Endothelial cell (in vitro differentiated cells): ENCODE data around the gene SLC30A7. TPM values are rescaled to one million over a fixed set of nuclear protein-coding genes. Genes with fewer than 3 reads are reported as not detected.
A peak's percentile ranks its signal among the peaks of the same experiment; 100 is the strongest.

Source experiments
- DNase-seq: peaks from one replicate; pipeline ENCODE4 v3.0.0; 2021; ENCODE audit warnings: low spot score
- H3K27ac Mint-ChIP-seq: one replicate; pipeline ENCODE4 v1.8.0; 2021; ENCODE audit warnings: mixed read lengths, inconsistent platforms; ENCODE audit not compliant: unreplicated experiment
- H3K27me3 Mint-ChIP-seq: one replicate; pipeline ENCODE4 v1.8.0; 2021; ENCODE audit warnings: mild to moderate bottlenecking, moderate library complexity, mixed read lengths, inconsistent platforms; ENCODE audit not compliant: unreplicated experiment
- H3K36me3 Mint-ChIP-seq: one replicate; pipeline ENCODE4 v1.8.0; 2021; ENCODE audit warnings: mild to moderate bottlenecking, low read depth, mixed read lengths, inconsistent platforms; ENCODE audit not compliant: unreplicated experiment
- H3K4me1 Mint-ChIP-seq: one replicate; pipeline ENCODE4 v1.8.0; 2021; ENCODE audit warnings: mild to moderate bottlenecking, mixed read lengths, inconsistent platforms; ENCODE audit not compliant: unreplicated experiment
- H3K4me3 Mint-ChIP-seq: one replicate; pipeline ENCODE4 v1.8.0; 2021; ENCODE audit warnings: mild to moderate bottlenecking, mixed read lengths, inconsistent platforms; ENCODE audit not compliant: unreplicated experiment
- H3K9me3 Mint-ChIP-seq: one replicate; pipeline ENCODE4 v1.8.0; 2021; ENCODE audit warnings: mixed read lengths, inconsistent platforms; ENCODE audit not compliant: unreplicated experiment
- CTCF ChIP-seq: fragments of 200-600 bp; sonication (generic); IDR thresholded peaks from one replicate; pipeline ENCODE4 v1.5.0; 2021; ENCODE audit warnings: antibody characterized with exemption; ENCODE audit not compliant: unreplicated experiment
- total RNA-seq: library from RNA; stranded (reverse); fragmentation: NEBNext Ultra II Directional; extraction: Animal tissue kit (Norgen Biotek cat#: 25700); gene quantifications from one replicate; pipeline ENCODE4 v1.2.1, GENCODE V29; 2021; ENCODE audit not compliant: unreplicated experiment

Gene SLC30A7
- total RNA-seq, 1 donor from 2014 or later = 33.2 TPM

- DNase-seq = no peak
- no peaks in the 10 kb centered on the region for H3K36me3 Mint-ChIP-seq
- no peaks in the 10 kb centered on the region for H3K4me1 Mint-ChIP-seq
- TF ChIP-seq CTCF = no peak
- no peak overlapping the region for H3K4me3 Mint-ChIP-seq
- H3K27ac Mint-ChIP-seq = no peak overlapping the region
- H3K9me3 Mint-ChIP-seq = no peaks in the 10 kb centered on the region
- no peaks in the 10 kb centered on the region for H3K27me3 Mint-ChIP-seq
These were observed 35.4 kb upstream of the SLC30A7 start for GRCh38 chr1:100860397-100860991.

- Mint-ChIP-seq H3K9me3 (no peaks in the 10 kb centered on the region), H3K27ac (no peak overlapping the region), H3K27me3 (no peaks in the 10 kb centered on the region), H3K36me3 (no peaks in the 10 kb centered on the region), H3K4me1 (no peaks in the 10 kb centered on the region), H3K4me3 (no peak overlapping the region)
- no peak for DNase-seq
- no peak for TF ChIP-seq CTCF
These were observed 34.5 kb upstream of the SLC30A7 start for GRCh38 chr1:100861379-100861778.

DNA sequence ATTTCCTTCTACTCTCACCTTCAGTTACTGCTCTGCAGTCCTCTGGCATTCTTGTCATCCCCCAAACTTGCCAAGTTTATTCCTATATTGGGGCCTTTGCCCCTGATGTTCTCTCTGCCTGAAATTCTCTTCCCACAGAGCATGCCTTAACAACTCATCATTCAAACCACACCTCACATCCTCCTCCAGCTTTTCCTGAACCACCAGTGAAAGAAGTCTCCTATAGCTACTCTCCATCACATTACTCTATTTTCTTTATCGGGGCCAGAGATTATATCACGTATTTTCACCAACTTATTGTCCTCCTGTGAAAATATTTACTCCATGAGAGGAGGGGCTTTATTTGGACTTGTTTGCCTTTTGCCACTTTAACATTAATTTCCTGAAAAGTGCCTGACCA is 33.3 kb upstream of the SLC30A7 start:
- no peaks in the 10 kb centered on the region for H3K27me3 Mint-ChIP-seq
- no peaks in the 10 kb centered on the region for H3K4me1 Mint-ChIP-seq
- H3K36me3 Mint-ChIP-seq = no peaks in the 10 kb centered on the region
- H3K4me3 Mint-ChIP-seq = no peak overlapping the region
- TF ChIP-seq CTCF = no peak
- no peak overlapping the region for H3K27ac Mint-ChIP-seq
- no peak for DNase-seq
- H3K9me3 Mint-ChIP-seq = no peaks in the 10 kb centered on the region

GRCh38 chr1:100866041-100866900 is 29.6 kb upstream of the SLC30A7 start:
- H3K36me3 Mint-ChIP-seq = no peaks in the 10 kb centered on the region
- no peak for DNase-seq
- no peak overlapping the region for H3K4me3 Mint-ChIP-seq
- no peaks in the 10 kb centered on the region for H3K4me1 Mint-ChIP-seq
- H3K9me3 Mint-ChIP-seq = no peaks in the 10 kb centered on the region
- no peaks in the 10 kb centered on the region for H3K27me3 Mint-ChIP-seq
- TF ChIP-seq CTCF = peak; percentile 77
- no peak overlapping the region for H3K27ac Mint-ChIP-seq

- TF ChIP-seq CTCF = no peak
- H3K27ac Mint-ChIP-seq = no peak overlapping the region
- DNase-seq = no peak
- H3K27me3 Mint-ChIP-seq = no peaks in the 10 kb centered on the region
- H3K4me3 Mint-ChIP-seq = no peak overlapping the region
- no peaks in the 10 kb centered on the region for H3K9me3 Mint-ChIP-seq
- H3K36me3 Mint-ChIP-seq = no peaks in the 10 kb centered on the region
- H3K4me1 Mint-ChIP-seq = no peaks in the 10 kb centered on the region
These were observed 29.0 kb upstream of the SLC30A7 start for GRCh38 chr1:100866901-100867206.
